Caco-2 (cell line): ENCODE results near the gene CIITA. TPM values are rescaled to one million over a fixed set of nuclear protein-coding genes. Genes with fewer than 3 reads are reported as not detected.

ENCODE experiments used
- BruUV-seq: library from RNA; stranded (reverse); fragments of 400-500 nt; replicated peaks from 2 replicates; lab custom pipeline; 2021; lab: Mats Ljungman, UMichigan
- CTCF ChIA-PET: fragments of 300-600 bp; sonication (Branson Sonifier 250); formaldehyde crosslinking; loops from one replicate; lab custom pipeline; 2022; ENCODE audit warnings: antibody characterized with exemption; lab: Charles Lee
- POLR2A ChIA-PET: fragments of 300-600 bp; sonication (Branson Sonifier 250); formaldehyde crosslinking; loops from one replicate; lab custom pipeline; 2022; ENCODE audit warnings: antibody characterized with exemption; lab: Charles Lee
- DNase-seq, 2 experiments: peaks; one replicate each; pipeline versions ENCODE4 v3.0.0 to v3.0.0-alpha.2; 2020 to 2022
- H3K27me3 ChIP-seq: replicated peaks from 2 replicates; pipeline ENCODE4 v1.6.0; 2011; ENCODE audit warnings: low read length; ENCODE audit not compliant: control insufficient read depth, insufficient read depth
- H3K36me3 ChIP-seq: 2 replicates; pipeline ENCODE4 v1.5.1; 2011; ENCODE audit warnings: low read length; ENCODE audit not compliant: control insufficient read depth, insufficient read depth
- H3K4me1 ChIP-seq: fragments of 250-450 bp; sonication (Bioruptor Pico); 2 replicates; pipeline ENCODE4 v1.5.1; 2020; ENCODE audit warnings: mild to moderate bottlenecking
- H3K4me3 ChIP-seq: 2 replicates; pipeline ENCODE4 v1.5.1; 2011; ENCODE audit warnings: low read depth, mild to moderate bottlenecking, control low read depth, low read length
- H3K9me3 ChIP-seq: fragments of 250-450 bp; sonication (Bioruptor Pico); 2 replicates; pipeline ENCODE4 v1.5.1; 2020; ENCODE audit warnings: mild to moderate bottlenecking, moderate library complexity
- H3K27ac Mint-ChIP-seq: one replicate; pipeline ENCODE4 v1.8.0; 2022; ENCODE audit warnings: mixed read lengths; ENCODE audit not compliant: unreplicated experiment
- H3K27me3 Mint-ChIP-seq: one replicate; pipeline ENCODE4 v1.8.0; 2022; ENCODE audit warnings: mixed read lengths; ENCODE audit not compliant: insufficient read depth, unreplicated experiment
- H3K36me3 Mint-ChIP-seq: one replicate; pipeline ENCODE4 v1.8.0; 2022; ENCODE audit warnings: mild to moderate bottlenecking, mixed read lengths; ENCODE audit not compliant: insufficient read depth, unreplicated experiment
- H3K4me1 Mint-ChIP-seq: one replicate; pipeline ENCODE4 v1.8.0; 2022; ENCODE audit warnings: low read depth, mixed read lengths; ENCODE audit not compliant: unreplicated experiment
- H3K4me3 Mint-ChIP-seq: one replicate; pipeline ENCODE4 v1.8.0; 2022; ENCODE audit warnings: mild to moderate bottlenecking, moderate library complexity, mixed read lengths; ENCODE audit not compliant: unreplicated experiment
- H3K9me3 Mint-ChIP-seq: one replicate; pipeline ENCODE4 v1.8.0; 2022; ENCODE audit warnings: mixed read lengths; ENCODE audit not compliant: unreplicated experiment
- intact Hi-C: fragments of 100-400 bp; cut with micrococcal nuclease; formaldehyde crosslinking; loops from one replicate; pipeline ENCODE4 v1.10.0; 2022; ENCODE audit not compliant: unreplicated experiment
- total RNA-seq: library from RNA; stranded (reverse); gene quantifications from 2 replicates; pipeline ENCODE4 v1.2.3, GENCODE V29; 2022
- TF ChIP-seq, protein P1 (sequence below), 2 experiments: fragments of 200-600 bp in 1 of 2; IDR thresholded peaks; 1 replicate in 1 of 2; 2 replicates in 1 of 2; pipeline versions ENCODE4 v1.5.1 to v1.8.0; 2011 to 2022; ENCODE audit warnings: antibody characterized with exemption in 1 of 2, control low read depth in 1 of 2, inconsistent platforms in 1 of 2, low read depth in 1 of 2, low read length in 1 of 2, mild to moderate bottlenecking in 1 of 2, moderate library complexity in 1 of 2; ENCODE audit not compliant: insufficient read depth in 1 of 2, severe bottlenecking in 1 of 2, unreplicated experiment in 1 of 2

Gene CIITA
- total RNA-seq, 1 experiment from 2014 or later, result 0.27 TPM

DNA sequence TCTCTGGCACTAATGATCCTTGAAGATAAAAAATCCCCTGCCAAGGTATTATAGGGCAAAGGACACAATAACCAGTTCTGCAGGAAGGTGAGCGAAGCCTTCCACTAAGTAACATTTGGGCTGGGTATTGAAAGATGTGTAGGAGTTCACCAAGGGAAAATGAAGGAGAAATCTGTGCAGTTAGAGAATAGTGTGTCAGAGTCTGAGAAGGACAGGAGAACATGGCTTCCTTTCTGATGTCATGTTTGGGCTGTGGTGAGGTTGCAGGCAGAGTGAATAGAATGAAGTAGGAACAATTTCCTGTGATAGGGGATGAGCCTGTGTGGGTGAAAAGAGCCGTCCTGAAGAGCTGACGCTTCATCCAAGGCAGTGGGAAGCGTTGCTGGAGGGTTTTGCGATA is 24.1 kb upstream of the CIITA start:
- Mint-ChIP-seq H3K27me3 (peaks cover 4% of the 10 kb centered on the region), H3K27ac (no peak overlapping the region), H3K9me3 (no peaks in the 10 kb centered on the region), H3K36me3 (no peaks in the 10 kb centered on the region), H3K4me3 (no peak overlapping the region), H3K4me1 (peaks cover 4% of the 10 kb centered on the region)
- no TSS peak for BruUV-seq
- POLR2A ChIA-PET, result no interaction called here
- Histone ChIP-seq H3K9me3 (no peaks in the 10 kb centered on the region), H3K4me3 (no peak overlapping the region), H3K4me1 (peaks cover 5% of the 10 kb centered on the region; the same call in 1 of the 2 replicates), H3K36me3 (no peaks in the 10 kb centered on the region), H3K27me3 (no peaks in the 10 kb centered on the region)
- TF ChIP-seq, protein P1, sequence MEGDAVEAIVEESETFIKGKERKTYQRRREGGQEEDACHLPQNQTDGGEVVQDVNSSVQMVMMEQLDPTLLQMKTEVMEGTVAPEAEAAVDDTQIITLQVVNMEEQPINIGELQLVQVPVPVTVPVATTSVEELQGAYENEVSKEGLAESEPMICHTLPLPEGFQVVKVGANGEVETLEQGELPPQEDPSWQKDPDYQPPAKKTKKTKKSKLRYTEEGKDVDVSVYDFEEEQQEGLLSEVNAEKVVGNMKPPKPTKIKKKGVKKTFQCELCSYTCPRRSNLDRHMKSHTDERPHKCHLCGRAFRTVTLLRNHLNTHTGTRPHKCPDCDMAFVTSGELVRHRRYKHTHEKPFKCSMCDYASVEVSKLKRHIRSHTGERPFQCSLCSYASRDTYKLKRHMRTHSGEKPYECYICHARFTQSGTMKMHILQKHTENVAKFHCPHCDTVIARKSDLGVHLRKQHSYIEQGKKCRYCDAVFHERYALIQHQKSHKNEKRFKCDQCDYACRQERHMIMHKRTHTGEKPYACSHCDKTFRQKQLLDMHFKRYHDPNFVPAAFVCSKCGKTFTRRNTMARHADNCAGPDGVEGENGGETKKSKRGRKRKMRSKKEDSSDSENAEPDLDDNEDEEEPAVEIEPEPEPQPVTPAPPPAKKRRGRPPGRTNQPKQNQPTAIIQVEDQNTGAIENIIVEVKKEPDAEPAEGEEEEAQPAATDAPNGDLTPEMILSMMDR (IDR thresholded peaks at IDR 0.05; ENCODE audit: insufficient read depth in 1 of 2, low read depth in 1 of 2, low read length in 1 of 2, severe bottlenecking in 1 of 2, unreplicated experiment in 1 of 2), result no peak
- CTCF ChIA-PET, result no interaction called here
- intact Hi-C loops, result no loop called here
- no peak for DNase-seq

DNA sequence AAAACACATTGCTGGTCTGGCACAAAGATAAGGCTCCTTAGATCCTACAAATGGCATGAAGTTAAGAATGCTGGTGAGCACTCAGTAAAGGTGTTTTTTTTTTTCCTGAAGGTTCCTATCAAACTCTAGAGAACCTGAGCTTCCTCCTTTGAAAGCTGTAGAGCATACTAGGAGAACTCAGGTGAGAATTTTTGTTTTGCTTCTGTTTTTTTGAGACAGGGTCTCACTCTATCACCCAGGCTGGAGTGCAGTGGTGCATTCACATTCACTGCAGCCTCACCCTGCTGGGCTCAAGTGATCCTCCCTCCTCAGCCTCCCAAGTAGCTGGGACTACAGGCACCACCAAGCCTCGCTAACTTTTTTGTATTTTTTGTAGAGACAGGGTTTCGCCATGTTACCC is 21.0 kb upstream of the CIITA start:
- Histone ChIP-seq H3K36me3 (no peaks in the 10 kb centered on the region), H3K4me3 (no peak overlapping the region), H3K9me3 (no peaks in the 10 kb centered on the region), H3K4me1 (peaks cover 15% of the 10 kb centered on the region; the same call in 1 of the 2 replicates), H3K27me3 (no peaks in the 10 kb centered on the region)
- H3K27ac Mint-ChIP-seq, result no peak overlapping the region
- peaks cover 7% of the 10 kb centered on the region for H3K36me3 Mint-ChIP-seq
- no peak for DNase-seq
- BruUV-seq, result no TSS peak
- ChIA-PET CTCF (no interaction called here), POLR2A (no interaction called here)
- peaks cover 12% of the 10 kb centered on the region for H3K9me3 Mint-ChIP-seq
- no peak overlapping the region for H3K4me3 Mint-ChIP-seq
- peaks cover 17% of the 10 kb centered on the region for H3K4me1 Mint-ChIP-seq
- TF ChIP-seq, protein P1 (IDR thresholded peaks at IDR 0.05; ENCODE audit: insufficient read depth in 1 of 2, low read depth in 1 of 2, low read length in 1 of 2, severe bottlenecking in 1 of 2, unreplicated experiment in 1 of 2), result no peak
- intact Hi-C loops, result no loop called here
- no peaks in the 10 kb centered on the region for H3K27me3 Mint-ChIP-seq

DNA sequence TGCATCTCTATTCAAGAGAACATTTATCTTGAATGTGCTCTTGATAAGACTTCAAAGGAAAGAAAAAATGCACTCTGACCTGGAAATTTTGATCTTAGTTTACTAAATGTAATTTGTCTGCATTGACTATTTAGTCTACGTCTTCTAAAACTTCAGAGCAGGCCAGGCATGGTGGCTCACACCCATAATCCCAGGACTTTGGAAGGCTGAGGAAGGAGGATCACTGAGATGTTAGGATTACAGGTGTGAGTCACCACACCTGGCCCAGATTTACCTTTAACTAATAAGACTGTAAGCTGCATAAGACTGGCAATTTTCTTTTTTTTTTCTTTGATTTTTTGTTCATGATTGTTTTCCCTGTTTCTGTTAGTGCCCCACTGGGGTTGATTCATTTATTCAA is 18.8 kb upstream of the CIITA start:
- no TSS peak for BruUV-seq
- H3K4me3 Mint-ChIP-seq, result no peak overlapping the region
- ChIA-PET POLR2A (no interaction called here), CTCF (no interaction called here)
- intact Hi-C loops, result no loop called here
- H3K9me3 Mint-ChIP-seq, result peaks cover 12% of the 10 kb centered on the region
- no peak overlapping the region for H3K4me3 ChIP-seq
- no peaks in the 10 kb centered on the region for H3K27me3 ChIP-seq
- H3K36me3 ChIP-seq, result no peaks in the 10 kb centered on the region
- H3K27ac Mint-ChIP-seq, result peak overlapping the region; percentile 52
- peaks cover 15% of the 10 kb centered on the region; the same call in 1 of the 2 replicates for H3K4me1 ChIP-seq
- H3K4me1 Mint-ChIP-seq, result peaks cover 17% of the 10 kb centered on the region
- H3K36me3 Mint-ChIP-seq, result peaks cover 7% of the 10 kb centered on the region
- H3K9me3 ChIP-seq, result no peaks in the 10 kb centered on the region
- H3K27me3 Mint-ChIP-seq, result no peaks in the 10 kb centered on the region
- peak; percentile 24 to 45 for DNase-seq
- TF ChIP-seq, protein P1 (IDR thresholded peaks at IDR 0.05; ENCODE audit: insufficient read depth in 1 of 2, low read depth in 1 of 2, low read length in 1 of 2, severe bottlenecking in 1 of 2, unreplicated experiment in 1 of 2), result no peak
